AML-193 (cell line): ENCODE data around the gene C10orf67.
"Not testable (repeated sequence)": the region's sequence is repeated elsewhere in the genome, so short reads cannot be mapped to it uniquely, and the experiment has no call there.

Experiments used
- DNase-seq, 2 experiments: peaks; one replicate each; lab custom pipeline; 2025; lab: John Stamatoyannopoulos, UW

The C10orf67 gene

DNA sequence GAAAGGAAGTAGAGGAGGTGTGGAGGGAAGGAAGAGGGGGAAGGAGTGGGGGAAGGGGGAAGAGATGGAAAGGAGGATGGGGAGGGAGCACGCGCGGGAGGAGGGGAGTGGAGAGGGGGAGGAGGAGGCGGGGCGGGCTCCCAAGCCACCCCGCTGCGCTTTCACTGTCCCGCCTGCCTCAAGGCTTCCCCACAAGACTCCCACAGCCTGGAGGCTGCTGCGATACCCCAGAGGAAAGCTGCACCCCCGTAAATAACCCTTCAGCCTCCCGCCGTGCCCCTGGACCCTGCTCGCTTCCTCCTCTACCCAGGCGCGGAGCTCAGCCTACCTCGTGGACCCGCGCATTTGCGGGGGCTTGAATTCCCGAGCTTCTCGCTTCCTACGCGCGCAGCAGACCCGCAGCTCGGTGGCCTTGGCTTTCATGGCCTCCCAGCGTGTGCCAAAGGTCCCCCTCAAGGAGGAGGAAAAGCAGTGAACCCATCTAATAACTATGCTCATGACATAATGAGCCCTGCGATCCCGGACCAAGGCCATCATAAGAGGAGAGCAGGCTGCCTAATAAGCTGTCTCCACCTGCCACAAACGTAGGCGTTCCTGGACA is at the start of gene C10orf67:
C10orf67 (minus strand) TSS at position 557 of the 601 bp plus-strand sequence; CDS start at position 534, 23 bp downstream.
- no peak for DNase-seq

DNA sequence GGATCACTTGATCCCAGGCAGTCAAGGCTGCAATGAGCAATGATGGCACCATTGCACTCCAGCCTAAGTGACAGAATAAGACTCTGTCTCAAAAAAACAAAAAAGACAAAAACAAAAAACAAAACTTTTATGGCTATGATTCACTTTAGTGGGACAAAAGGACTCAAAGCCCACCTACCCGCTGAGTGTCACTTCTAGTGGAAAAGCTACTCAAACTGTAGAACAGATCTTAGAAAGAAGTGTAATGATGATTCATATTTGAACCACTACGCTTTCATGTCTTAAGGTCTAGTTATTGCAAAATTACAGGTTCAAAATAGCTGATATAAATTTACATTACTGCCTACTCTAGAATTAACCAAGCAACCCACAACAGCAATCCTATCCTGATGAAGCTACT is 47.2 kb upstream of the C10orf67 start:
- no peak for DNase-seq

DNA sequence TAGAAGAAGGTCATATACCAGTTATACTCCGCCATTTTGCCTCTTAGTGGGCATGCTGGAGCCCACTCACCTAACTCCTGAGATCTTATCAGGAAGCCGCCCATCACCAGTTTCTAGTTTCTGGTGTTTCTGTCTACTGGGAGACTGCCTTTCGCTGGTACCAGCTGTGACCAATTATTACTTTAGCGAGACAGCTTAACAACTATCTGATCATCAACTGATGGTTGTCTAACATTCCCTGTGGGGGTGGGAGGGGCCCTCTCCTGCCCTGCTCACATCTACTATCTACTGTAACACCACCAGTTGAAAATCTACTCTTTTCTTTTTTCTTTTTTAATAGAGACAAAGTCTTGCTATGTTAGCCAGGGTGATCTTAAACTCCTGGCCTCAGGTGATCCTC is 46.2 kb upstream of the C10orf67 start:
- no peak for DNase-seq

DNA sequence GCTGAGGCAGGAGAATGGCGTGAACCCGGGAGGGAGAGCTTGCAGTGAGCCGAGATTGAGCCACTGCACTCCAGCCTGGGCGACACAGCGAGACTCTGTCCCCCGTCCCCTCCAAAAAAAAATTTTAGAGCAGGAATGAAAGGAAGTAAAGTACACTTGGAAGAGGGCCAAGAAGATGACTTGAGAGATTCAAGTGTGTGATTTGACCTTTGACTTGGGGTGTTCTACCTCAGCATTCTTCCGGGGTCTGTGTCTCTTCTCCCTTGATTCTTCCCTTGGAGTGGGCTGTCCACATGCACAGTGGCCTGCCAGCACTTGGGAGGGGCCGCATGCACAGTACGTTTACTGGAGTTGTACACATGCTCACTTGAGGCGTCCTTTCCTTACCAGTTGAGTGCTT is 45.8 kb upstream of the C10orf67 start:
- not testable (repeated sequence) for DNase-seq

DNA sequence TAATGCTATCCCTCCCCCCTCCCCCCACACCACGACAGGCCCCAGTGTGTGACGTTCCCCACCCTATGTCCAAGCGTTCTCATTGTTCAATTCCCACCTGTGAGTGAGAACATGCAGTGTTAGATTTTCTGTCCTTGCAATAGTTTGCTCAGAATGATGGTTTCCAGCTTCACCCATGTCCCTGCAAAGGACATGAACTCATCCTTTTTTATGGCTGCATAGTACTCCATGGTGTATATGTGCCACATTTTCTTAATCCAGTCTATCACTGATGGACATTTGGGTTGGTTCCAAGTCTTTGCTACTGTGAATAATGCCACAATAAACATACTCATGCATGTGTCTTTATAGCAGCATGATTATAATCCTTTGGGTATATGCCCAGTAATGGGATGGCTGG is 42.9 kb upstream of the C10orf67 start:
- DNase-seq, result not testable (repeated sequence)

DNA sequence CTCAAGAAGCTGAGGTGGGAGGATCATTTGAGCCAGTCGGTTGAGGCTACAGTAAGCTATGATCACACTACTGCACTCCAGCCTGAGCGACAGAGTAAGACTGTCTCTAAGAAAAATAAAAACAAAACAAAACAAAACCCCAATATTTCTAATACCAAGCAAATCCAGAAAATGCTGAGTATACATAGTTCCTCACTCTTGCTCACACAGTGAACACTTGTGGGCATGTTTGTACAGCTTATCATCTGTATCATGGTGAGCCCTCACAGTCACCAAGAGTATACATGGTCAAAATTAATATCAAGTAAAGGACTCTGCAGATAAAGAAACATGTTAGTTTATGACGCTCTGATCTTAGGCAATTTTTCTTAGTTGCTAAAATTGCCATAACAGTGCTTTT is 41.5 kb upstream of the C10orf67 start:
- DNase-seq, result no peak

DNA sequence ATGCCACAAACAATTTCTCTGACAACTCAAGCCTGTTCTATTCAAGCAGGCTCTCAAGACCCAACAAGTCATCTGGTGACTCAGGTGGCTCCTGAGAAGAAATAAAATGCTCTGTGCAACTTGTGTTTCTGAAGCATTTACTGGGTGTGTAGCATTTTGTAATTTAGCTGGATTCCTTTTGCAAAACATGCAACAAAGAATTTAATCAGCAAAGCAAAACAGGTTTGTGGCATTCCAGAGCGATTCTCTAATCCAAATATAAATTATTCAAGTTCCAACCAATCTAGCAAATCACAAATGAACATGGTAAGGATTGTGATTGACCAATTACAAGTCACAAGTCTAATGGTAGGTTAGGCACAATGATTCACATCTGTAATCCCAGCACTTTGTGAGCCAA is 39.8 kb upstream of the C10orf67 start:
- no peak for DNase-seq

DNA sequence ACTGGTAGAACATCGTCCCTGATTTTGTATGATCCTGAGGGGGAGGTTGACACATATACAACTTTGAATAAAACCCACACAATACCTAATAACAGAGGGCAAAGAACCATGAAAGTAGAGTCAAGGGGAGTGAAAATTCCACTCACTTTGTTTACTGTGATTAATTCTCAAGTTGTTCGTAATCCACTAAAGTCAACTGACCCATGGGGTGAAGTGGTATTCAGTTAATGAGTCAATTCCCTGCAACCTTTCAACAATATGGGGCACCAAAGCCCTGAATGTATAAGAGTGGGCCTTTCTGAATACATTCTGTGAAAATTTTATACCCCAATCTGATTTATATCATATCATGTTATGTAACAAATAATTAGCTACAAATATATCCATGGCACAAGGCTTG is 39.0 kb upstream of the C10orf67 start:
- DNase-seq, result no peak

DNA sequence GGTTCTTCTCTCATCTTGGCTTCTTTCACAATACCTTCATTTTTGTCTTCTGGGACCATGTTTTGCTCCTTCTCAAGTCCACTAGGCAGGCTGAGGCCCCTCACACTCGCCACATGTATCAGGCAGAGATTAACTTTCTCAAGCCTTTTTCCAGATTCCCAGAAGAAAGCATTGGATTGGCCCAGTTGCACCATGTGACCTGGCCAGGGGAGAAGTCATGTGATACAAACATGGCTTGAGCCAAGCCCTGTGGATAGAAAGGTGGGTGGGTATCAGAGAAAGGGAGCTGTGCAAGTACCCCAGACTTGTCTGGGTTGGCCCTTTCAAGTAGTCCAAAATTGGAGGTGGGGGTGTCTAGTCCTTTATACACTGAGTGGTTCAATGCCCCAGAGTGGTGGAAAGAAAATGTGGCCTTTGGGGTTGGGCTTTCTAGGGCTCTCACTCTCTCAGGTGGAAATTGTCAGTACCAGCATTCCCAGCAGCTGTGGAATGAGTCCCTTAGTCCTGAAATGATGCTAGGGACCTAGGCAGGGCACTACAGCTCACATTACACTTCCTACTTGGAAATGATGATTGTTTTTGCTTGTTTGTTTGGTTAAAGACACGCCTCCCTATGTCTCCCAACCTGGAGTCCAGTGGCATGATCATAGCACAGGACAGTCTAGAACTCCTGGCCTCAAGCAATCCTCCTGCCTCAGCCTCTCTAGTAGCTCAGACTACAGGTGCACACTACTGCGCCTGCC is 36.9 kb upstream of the C10orf67 start:
- no peak for DNase-seq

DNA sequence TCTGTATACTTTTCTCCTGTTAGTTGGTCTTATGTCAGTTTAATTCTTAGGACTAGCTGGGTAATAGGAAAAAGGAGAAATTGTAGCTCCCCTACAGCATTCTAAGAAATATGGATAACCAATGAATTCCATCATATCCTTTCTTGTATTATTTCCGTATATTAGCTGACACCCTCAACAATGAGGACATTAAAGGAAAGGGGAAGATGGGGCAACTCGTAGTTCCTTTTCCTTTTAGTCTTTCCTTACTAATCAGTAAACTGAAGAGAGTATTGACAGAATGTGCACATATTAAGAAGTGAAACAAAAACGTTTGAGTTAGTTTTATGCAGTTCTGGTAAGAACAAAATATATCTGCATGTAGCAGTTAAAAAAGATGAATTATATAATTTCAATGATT is 35.1 kb upstream of the C10orf67 start:
- no peak for DNase-seq

DNA sequence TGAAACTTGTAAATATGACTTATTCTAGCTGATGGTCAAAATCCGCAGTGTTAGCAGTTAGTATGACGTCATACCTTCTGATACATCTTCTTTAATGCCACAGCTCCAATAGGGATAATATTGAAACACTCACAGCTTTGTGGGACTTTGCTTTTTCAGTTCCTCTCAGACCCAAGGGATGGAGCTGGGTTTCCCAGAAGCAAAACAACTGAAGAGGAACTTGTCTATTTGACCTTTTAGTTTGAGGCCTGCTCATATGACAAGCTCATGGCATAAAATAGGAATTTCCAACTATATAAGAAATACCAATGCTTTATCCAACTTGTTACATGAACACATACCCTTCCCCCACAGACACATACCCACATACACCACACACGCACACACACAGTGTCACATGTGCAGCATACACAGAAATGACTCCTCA is 31.6 kb upstream of the C10orf67 start:
- no peak for DNase-seq

DNA sequence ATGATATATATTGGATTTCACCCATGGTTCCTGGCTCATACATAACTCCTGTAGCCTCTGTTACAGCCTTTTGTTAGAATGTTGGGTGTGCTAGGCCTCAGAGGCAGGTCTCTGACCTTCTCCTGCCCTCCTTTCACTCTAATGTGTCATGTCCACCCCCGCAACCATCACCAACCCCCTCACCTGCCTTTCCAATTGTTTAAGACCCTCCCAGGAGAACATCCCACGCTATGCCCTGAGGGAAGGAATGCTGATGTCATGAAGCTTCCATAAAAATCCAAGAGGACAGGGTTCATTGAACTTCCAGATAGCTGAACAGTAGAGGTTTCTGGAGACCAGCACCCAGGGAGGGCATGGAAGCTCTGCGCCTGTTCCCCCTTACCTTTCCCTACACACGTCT is 30.8 kb upstream of the C10orf67 start:
- DNase-seq, result no peak

DNA sequence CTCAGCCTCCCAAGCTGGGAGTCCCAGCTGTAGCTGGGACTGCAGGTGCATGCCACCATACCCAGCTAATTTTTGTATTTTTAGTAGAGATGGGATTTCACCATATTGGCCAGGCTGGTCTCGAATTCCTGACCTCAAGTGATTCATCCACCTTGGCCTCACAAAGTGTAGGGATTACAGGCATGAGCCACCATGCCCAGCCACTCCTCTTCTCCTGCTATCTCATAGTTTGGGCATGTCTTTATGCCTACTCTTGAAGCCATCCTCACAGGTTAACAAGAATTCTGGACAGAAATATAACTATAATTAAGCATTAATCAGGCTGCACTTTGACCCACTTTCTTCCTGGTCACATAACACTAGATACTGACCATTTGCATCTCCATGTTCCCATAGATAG is 28.6 kb upstream of the C10orf67 start:
- DNase-seq, result no peak

DNA sequence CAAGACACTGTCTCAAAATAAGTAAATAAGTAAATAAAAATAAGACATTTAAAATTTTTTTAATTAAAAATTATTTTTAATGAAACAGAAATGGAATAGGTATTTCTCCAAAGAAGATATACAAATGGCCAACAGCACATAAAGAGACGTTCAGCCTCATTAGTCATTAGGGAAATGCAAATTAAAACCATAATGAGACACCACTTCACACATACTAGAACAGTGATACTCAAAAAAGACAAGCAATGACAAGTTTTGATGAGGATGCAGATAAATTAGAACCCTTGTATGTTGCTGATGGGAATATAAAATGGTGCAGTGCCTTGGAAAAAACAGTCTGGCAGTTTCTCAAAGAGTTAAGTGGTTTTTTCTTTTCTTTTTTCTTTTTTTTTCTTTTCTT is 26.5 kb upstream of the C10orf67 start:
- no peak for DNase-seq

DNA sequence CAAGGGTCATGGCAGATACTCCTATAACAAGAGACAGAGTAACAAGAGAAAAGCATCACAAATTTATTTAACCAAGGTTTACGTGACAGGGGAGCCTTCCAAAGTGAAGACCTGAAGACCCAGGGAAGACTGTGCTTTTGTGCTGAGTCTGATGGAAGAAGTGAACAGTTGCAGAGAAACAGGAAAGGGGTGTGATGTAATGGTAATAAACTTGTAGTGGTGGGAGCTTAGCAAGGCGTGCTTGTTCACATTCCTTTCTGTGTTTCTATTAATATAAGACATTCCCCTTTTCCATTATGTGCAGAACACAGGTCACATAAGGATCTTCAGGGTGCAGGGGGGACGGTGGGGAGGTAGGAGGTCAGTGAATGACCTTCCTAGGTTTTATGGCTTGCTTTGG is 25.5 kb upstream of the C10orf67 start:
- DNase-seq, result no peak

DNA sequence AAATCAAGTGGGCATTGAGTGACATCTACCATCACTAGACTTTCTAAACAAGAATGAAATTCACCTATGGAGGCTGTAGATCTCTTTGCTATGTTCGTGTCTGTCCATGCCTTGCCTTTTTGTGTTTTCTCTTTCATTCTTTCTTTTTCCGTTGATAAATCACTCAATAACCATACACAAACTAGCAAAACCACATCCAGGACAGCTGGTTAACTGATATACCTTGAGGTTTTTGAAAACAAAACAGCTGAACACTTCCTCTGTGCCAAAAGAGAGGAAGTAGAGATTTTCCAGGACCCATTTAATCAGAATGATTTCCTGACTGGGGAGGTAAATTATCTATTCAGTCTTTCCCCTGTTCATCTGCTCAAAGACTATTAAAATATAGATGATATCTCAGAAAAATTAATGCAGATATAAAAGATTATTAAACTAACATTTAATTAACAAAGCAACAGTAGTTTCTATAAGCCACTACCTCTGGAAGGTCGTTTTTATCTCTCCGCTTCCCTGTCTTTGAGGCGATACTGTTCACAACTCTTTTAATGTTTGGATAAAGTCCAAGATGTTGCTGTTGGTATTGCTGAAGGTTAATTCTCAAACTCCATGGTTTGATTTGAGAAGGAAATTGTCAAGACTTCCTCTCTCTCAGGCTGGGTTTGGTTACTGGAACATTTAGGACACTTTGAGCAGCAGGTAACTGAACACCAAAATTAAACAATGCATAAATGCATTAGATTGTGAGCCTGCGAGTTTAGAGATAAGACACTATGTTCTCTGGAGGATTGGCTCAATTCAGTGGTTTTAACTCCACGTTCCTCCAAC is 24.4 kb upstream of the C10orf67 start:
- DNase-seq, result no peak

DNA sequence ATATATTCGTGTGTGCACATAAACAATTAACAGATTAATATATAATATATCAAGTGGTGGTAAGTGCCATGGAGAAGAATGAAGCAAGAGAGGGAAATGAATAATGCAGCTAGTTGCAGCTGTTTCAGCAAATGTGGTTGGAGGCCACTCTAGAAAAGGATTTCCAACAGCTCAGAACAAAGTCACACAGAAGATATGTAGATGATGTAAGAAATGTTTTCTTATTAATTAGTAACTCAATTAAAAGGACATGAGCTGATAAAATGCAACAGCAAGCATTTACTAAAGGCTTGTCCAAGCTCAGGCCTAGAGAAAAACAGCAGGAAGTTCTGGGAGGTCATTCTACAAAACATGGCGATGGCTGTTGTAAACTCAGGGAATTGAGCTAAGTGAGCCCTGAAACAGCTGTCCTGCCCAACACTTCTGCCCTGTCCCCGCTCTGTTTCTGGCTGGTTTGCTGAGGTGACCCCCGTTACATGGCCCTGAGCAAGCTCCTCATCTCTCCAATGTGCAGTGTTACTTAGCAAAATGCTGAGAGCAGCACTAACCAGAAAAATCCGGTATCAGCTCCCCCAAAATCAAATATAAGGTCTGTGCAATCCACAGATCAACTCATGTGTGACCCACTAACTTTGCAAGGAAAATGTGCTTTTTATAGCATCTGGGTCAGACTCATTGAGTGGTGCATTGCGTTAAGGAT is 23.4 kb upstream of the C10orf67 start:
- DNase-seq, result no peak

DNA sequence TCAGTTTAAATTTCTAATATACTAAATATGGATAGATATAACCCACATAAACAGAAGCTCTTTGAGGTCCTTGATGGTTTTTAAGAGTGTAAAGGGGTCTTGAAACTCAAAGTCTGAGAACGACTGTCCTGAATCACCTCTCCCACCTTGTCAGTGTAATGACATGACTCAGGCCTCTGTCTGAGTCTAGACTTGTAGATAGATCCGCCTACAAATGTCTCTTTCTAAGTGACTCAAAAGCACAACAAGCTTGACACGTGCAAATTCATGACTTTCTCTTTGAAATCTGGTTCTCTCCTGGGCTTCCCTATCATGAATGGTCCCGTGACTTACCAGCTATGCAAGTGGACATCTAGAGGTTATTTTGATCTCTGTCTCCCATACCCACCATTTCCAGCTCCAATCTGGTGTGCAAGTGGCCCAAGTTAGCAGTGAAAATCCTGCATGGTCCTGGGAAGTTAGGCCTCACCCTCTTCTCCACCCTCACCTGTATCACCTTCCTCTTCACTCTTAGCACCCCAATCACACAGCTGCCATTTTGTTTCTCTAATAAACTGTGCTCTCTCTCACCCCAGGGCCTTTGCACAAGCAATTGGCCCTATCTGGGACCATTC is 20.9 kb upstream of the C10orf67 start:
- not testable (repeated sequence) for DNase-seq

DNA sequence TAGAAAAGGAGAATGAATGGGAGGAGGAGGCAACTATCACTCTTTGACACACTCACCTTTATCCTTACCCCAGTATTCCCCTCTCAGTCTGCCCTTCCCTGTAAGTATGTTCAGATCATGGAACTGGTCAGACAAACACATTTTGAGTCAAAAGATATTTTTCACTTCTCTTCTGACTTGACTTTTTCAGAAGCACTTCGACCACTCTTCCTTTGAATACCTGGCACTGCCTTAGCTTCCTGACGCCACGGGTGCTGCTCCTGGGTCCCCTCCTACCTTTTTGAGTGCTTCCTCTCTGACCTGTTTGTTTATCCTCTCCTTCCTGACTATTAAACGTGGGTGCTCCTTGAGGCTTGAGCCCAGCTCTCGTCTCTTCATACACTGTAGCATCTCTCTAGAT is 19.8 kb upstream of the C10orf67 start:
- DNase-seq, result no peak

DNA sequence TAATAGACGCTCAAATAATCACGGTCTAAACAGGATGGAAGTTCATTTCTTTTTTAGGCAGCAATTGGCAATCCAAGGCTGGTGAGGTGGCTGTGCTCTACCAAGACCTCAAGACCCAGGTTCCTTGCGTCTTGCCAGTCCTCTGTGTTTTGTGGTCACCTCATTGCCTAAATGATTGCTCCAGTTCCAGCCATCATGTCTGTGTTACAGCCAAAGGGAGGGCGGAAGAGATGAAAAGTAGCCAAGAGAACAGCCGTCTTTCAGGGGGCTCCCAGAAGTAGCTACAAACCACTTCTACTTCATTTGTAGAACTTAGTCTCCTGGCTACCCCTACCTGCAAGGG is 19.2 kb upstream of the C10orf67 start:
- no peak for DNase-seq

DNA sequence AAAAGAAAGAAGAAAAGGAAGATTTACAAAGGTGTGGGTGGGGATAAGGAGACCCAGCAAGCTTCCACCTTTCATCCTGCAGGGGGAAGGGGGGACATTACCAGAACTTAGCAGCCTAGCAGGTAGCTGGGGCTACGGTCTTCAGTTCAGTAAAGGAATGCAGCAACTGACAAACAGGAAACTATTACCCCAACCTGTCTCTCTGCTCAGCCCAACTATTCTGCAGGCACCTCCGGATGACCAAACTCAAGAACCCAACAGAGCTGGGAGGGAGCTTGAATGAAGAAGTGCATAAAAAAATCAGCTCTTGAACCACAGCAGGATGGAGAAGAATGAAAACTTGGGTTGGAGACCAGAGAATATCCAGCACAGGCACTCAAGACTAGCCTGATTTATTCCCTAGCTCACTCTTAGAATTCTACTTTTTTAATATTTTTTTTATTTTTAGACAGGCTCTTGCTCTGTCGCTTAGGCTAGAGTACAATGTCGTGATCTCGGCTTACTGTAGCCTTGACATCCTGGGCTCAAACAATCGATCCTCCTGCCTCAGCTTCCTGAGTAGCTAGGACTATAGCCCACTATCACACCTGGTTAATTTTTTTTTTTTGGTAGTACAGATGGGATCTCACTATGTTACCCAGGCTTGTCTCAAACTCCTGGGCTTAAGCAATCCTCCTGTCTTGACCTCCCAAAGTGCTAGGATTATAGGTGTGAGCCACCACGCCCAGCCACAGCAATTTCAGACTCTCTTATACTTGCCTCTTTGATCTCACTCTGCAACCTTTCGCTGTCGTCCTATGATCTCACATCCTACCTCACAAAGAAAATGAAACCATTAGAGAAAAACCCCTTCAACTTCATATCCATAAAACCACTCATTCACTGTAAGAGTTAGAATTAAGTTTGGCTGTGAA is 18.5 kb upstream of the C10orf67 start:
- DNase-seq, result no peak
